DND-41 (cell line): Measurements from ENCODE around the gene RBP7.

ENCODE experiments used
- ATAC-seq: fragments of 200-7000 bp; cut with Tn5 transposase; 3 replicates; pipeline ENCODE4 v1.9.1; 2021; ENCODE audit warnings: low read depth; ENCODE audit not compliant: insufficient read depth
- DNase-seq: peaks from one replicate; pipeline ENCODE4 v3.0.0-alpha.2; 2020
- H2AFZ ChIP-seq: 2 replicates; pipeline ENCODE4 v1.6.0; 2012; ENCODE audit warnings: low read depth, low read length
- H3K27ac ChIP-seq: 2 replicates; pipeline ENCODE4 v1.5.1; 2012; ENCODE audit warnings: low read length, inconsistent platforms
- H3K27me3 ChIP-seq: fragments of 200-600 bp; sonication (generic); 2 replicates; pipeline ENCODE4 v1.6.0; 2012; ENCODE audit warnings: low read length, mild to moderate bottlenecking, inconsistent platforms; ENCODE audit not compliant: insufficient read depth, poor library complexity
- H3K36me3 ChIP-seq: 2 replicates; pipeline ENCODE4 v1.5.1; 2012; ENCODE audit warnings: low read length, inconsistent platforms; ENCODE audit not compliant: insufficient read depth
- H3K4me1 ChIP-seq: 2 replicates; pipeline ENCODE4 v1.5.1; 2012; ENCODE audit warnings: mild to moderate bottlenecking, low read length; ENCODE audit not compliant: insufficient read depth
- H3K4me2 ChIP-seq: 2 replicates; pipeline ENCODE4 v1.6.0; 2012; ENCODE audit warnings: mild to moderate bottlenecking, moderate library complexity, low read length, inconsistent platforms; ENCODE audit not compliant: insufficient read depth
- H3K4me3 ChIP-seq, 2 experiments: fragments of 200-600 bp in 1 of 2; shearing (Covaris generic) in 1 of 2; 2 replicates each; pipeline ENCODE4 v1.5.1; 2012 to 2016; ENCODE audit warnings: inconsistent platforms in 2 of 2, low read length in 2 of 2, mild to moderate bottlenecking in 2 of 2, low read depth in 1 of 2, moderate library complexity in 1 of 2
- H3K79me2 ChIP-seq: 2 replicates; pipeline ENCODE4 v1.6.0; 2012; ENCODE audit warnings: low read length, inconsistent platforms; ENCODE audit not compliant: insufficient read depth
- H3K9ac ChIP-seq: 2 replicates; pipeline ENCODE4 v1.6.0; 2012; ENCODE audit warnings: low read depth, mild to moderate bottlenecking, inconsistent platforms, low read length, moderate library complexity
- H3K9me3 ChIP-seq: 2 replicates; pipeline ENCODE4 v1.5.1; 2012; ENCODE audit warnings: low read length, moderate library complexity, mild to moderate bottlenecking, inconsistent platforms; ENCODE audit not compliant: insufficient read depth, severe bottlenecking
- H4K20me1 ChIP-seq: 2 replicates; pipeline ENCODE4 v1.6.0; 2012; ENCODE audit warnings: low read length; ENCODE audit not compliant: insufficient read depth
- EZH2 ChIP-seq: IDR thresholded peaks from 3 replicates; pipeline ENCODE4 v1.6.1; 2012; ENCODE audit warnings: borderline replicate concordance, low read depth, mild to moderate bottlenecking, moderate library complexity, low read length, inconsistent platforms; ENCODE audit not compliant: severe bottlenecking
- TF ChIP-seq, protein P1 (sequence below): IDR thresholded peaks from 2 replicates; pipeline ENCODE4 v1.5.1; 2012; ENCODE audit warnings: borderline replicate concordance, low read length, moderate library complexity, mild to moderate bottlenecking; ENCODE audit not compliant: poor library complexity, severe bottlenecking; ENCODE audit errors: extremely low read depth

The RBP7 gene

DNA sequence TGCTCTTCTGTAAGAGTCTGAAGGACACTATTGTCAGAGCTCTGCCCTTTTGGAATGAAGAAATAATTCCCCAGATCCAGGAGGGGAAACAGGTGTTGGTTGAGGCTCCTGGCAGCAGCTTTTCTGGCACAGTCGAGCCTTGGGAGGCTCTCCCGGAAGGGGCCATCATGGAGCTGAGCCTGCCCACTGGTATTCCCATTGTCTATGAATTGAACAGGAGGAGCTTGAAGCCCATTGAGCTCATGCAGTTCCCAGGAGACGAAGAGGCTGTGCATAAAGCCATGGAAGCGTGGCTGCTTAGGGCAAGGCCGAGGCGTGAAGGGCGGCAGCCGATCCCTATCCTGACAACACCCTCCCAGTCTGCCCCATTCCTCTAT is 62.3 kb downstream of the RBP7 start:
- H2AFZ ChIP-seq: no peak overlapping the region
- H3K27ac ChIP-seq: no peak overlapping the region
- peaks cover 14% of the 10 kb centered on the region for H4K20me1 ChIP-seq
- H3K27me3 ChIP-seq: no peaks in the 10 kb centered on the region
- H3K4me2 ChIP-seq: no peak overlapping the region
- peaks cover 73% of the 10 kb centered on the region for H3K79me2 ChIP-seq
- no peaks in the 10 kb centered on the region for H3K9me3 ChIP-seq
- TF ChIP-seq EZH2: no peak
- TF ChIP-seq, protein P1, sequence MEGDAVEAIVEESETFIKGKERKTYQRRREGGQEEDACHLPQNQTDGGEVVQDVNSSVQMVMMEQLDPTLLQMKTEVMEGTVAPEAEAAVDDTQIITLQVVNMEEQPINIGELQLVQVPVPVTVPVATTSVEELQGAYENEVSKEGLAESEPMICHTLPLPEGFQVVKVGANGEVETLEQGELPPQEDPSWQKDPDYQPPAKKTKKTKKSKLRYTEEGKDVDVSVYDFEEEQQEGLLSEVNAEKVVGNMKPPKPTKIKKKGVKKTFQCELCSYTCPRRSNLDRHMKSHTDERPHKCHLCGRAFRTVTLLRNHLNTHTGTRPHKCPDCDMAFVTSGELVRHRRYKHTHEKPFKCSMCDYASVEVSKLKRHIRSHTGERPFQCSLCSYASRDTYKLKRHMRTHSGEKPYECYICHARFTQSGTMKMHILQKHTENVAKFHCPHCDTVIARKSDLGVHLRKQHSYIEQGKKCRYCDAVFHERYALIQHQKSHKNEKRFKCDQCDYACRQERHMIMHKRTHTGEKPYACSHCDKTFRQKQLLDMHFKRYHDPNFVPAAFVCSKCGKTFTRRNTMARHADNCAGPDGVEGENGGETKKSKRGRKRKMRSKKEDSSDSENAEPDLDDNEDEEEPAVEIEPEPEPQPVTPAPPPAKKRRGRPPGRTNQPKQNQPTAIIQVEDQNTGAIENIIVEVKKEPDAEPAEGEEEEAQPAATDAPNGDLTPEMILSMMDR: no peak
- H3K9ac ChIP-seq: no peak overlapping the region
- H3K4me1 ChIP-seq: no peaks in the 10 kb centered on the region
- peaks cover 16% of the 10 kb centered on the region; the same call in 1 of the 2 replicates for H3K36me3 ChIP-seq
- no peak overlapping the region for H3K4me3 ChIP-seq
- ATAC-seq (no peak), DNase-seq (no peak)

DNA sequence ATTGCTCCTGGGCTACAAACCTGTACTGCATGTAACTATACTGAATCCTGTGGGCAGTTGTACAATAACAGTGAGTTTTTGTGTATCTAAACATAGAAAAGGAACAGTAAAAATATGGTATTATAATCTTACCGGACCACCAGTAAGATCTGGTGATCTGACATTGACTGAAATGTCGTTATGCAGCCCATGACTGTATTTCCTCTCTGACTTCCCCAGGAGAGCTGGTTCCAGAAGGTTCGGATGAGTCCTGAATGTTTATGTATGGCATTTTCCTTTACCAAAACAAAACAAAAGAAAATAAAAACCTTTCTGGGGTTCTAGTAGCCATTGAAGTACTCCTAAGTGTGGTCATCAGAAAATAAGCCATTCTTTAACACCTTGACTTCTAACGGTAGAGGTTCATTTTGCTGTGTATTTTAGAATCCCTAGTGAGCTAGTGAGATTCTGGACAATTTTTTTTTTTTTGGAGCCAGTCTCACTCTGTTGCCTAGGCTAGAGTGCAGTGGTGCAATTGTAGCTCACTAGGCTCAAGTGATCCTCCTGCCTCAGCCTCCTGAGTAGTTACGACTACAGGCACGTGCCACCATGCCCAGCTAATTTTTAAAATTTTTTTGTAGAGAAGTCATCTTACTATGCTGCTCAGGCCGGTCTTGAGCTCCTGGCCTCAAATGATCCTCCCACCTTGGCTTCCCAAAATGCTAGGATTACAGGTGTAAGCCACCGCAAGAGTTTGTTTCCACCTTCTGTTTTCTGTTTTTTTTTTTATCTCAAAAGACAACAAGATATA is 63.5 kb downstream of the RBP7 start:
- peaks cover 15% of the 10 kb centered on the region; the same call in 1 of the 2 replicates for H3K36me3 ChIP-seq
- H4K20me1 ChIP-seq: peaks cover 19% of the 10 kb centered on the region
- no peaks in the 10 kb centered on the region for H3K27me3 ChIP-seq
- H3K9ac ChIP-seq: no peak overlapping the region
- H2AFZ ChIP-seq: no peak overlapping the region
- no peak for DNase-seq
- H3K27ac ChIP-seq: no peak overlapping the region
- H3K4me1 ChIP-seq: no peaks in the 10 kb centered on the region
- no peaks in the 10 kb centered on the region for H3K9me3 ChIP-seq
- no peak for ATAC-seq
- TF ChIP-seq EZH2: no peak
- TF ChIP-seq, protein P1: no peak
- no peak overlapping the region for H3K4me2 ChIP-seq
- no peak overlapping the region for H3K4me3 ChIP-seq
- H3K79me2 ChIP-seq: peaks cover 72% of the 10 kb centered on the region

DNA sequence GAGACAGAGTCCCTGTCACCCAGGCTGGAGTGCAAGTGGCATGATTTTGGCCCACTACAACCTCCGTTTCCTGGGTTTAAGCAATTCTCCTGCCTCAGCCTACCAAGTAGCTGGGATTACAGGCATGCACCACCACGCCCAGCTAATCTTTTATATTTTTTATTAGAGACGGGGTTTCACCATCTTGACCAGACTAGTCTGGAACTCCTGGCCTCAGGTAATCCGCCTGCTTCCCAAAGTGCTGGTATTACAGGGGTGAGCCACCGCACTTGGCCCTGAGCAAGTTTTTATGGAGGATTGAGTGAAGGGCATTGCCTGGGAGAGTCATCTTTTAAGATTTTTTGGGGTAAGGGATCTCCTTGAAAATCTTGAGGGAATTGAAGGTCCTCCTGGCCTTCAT is 64.2 kb downstream of the RBP7 start:
- Histone ChIP-seq H3K4me2 (no peak overlapping the region), H3K4me3 (no peak overlapping the region), H3K4me1 (no peaks in the 10 kb centered on the region), H2AFZ (no peak overlapping the region), H4K20me1 (peaks cover 23% of the 10 kb centered on the region), H3K9me3 (no peaks in the 10 kb centered on the region), H3K9ac (no peak overlapping the region), H3K27me3 (no peaks in the 10 kb centered on the region), H3K36me3 (peaks cover 14% of the 10 kb centered on the region; the same call in 1 of the 2 replicates), H3K79me2 (peaks cover 72% of the 10 kb centered on the region), H3K27ac (no peak overlapping the region)
- ATAC-seq: no peak
- no peak for DNase-seq
- TF ChIP-seq EZH2: no peak
- TF ChIP-seq, protein P1: no peak

DNA sequence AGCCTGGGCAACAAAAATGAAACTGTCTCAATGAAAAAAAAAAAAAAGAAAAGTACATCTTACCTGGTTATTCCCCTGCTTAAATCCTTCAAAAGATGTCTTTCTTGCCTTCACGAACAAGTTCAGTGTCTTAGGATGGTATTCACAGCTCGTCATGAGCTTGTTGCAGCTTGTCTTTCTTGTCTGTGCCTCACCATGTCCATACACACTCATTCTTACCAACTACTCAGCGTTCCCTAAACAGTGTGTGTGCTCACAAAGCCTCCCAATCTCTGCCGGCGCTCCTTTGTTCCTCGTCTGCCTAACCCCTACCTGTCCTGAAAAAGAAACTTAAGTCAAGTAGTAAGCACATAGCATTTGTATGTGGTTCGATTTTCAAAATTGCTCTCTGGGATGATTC is 66.8 kb downstream of the RBP7 start:
- no peaks in the 10 kb centered on the region for H3K4me1 ChIP-seq
- H3K9ac ChIP-seq: no peak overlapping the region
- ATAC-seq: no peak
- DNase-seq: no peak
- H2AFZ ChIP-seq: no peak overlapping the region
- no peak overlapping the region for H3K4me3 ChIP-seq
- peaks cover 11% of the 10 kb centered on the region; the same call in 1 of the 2 replicates for H4K20me1 ChIP-seq
- peaks cover 6% of the 10 kb centered on the region; the same call in 1 of the 2 replicates for H3K36me3 ChIP-seq
- H3K4me2 ChIP-seq: no peak overlapping the region
- H3K27ac ChIP-seq: no peak overlapping the region
- peaks cover 62% of the 10 kb centered on the region for H3K79me2 ChIP-seq
- no peaks in the 10 kb centered on the region for H3K9me3 ChIP-seq
- TF ChIP-seq, protein P1: no peak
- no peak for TF ChIP-seq EZH2
- H3K27me3 ChIP-seq: no peaks in the 10 kb centered on the region
